Measurements from ENCODE around the gene MROH7.

The MROH7 gene

DNA sequence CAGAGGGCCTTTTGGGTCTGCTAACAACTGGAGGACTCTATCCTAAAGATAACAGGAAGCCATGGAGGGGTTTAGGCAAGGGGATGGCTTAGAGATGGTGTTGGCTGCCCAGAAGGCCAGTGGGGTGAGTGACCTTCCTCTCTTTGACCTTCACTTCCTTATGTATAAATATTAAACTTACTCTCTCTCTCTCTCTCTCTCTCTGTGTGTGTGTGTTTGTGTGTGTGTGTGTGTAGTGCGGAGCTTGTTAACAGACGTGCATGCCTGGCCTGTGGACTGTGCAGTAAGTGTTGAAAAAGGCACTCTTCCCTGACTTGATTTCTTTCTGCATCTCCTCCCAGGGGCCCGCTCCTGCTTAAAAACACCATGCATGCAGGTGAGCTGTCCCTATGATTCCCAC is 10.0 kb downstream of the MROH7 start:
- DNase-seq (ENCODE audit: low spot score), result no peak

DNA sequence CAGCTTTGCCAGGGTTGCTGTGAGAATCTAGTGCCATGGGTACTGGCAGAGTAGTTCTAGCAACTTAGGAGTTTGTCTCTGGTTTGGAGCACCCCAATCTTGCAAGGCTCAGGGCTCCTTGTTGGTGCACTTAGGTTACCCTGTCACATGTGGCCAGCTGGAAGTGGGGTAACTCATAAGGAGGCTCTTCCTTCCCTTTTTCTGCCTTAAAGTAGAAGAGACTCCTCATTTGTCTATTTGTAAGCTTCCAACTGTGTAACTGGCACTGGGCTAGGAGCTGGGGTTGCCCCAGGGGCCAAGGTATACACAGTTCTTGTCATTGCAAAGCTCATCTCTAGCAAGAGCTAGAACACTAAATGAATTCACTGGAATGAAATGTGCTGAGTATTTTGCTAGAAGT is 10.6 kb downstream of the MROH7 start:
- DNase-seq (ENCODE audit: low spot score), result no peak

DNA sequence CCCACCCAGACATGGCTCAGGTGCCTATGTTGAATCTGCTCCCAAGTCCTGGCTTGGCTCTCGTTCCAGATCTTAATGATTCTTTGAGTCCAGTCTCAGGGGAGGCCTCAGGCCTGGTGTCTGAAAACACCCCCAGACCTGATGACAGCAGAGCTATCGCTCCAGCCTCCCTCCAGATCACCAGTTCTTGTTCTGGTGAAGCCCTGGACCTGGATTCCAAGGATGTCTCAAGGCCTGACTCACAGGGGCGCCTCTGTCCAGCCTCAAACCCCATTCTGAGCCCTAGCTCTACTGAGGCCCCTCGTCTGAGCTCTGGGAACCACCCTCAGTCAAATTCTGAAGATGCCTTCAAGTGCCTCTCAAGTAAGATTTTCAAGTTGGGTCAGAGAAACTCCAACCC is 11.4 kb downstream of the MROH7 start:
- no peak for DNase-seq (ENCODE audit: low spot score)

DNA sequence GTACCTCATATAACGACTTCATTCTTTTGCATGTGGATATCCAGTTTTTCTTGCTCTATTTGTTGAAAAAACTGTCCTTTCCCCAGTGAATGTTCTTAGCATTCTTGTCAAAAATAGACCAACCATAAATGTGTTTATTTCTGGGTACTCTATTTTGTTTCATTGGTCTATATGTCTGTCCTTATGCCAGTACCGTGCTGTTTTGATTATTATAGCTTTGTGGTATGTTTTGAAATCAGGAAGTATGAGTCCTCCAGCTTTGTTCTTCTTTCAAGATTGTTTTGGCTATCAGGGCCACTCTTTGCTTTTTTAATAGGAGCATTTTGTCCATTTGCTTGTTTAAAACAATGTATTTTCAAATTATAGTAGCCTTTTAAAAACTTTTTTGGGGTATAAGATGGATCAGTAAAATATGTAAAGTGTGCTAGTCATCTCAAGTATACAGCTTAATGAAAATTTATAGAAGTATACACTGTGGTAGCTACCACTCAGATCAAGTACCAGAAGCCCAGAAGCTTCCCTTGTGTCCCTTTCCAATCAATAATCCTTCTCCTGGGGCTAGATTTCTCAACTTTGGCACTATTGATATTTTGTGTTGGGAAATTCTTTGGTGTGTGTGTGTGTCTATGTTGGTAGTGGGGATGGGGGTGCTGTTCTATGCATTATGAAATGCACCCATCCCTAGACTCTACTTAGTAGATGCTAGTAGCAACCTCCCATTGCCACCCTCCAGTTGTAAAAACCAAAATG is 16.8 kb downstream of the MROH7 start:
- no peak for DNase-seq (ENCODE audit: low spot score)

DNA sequence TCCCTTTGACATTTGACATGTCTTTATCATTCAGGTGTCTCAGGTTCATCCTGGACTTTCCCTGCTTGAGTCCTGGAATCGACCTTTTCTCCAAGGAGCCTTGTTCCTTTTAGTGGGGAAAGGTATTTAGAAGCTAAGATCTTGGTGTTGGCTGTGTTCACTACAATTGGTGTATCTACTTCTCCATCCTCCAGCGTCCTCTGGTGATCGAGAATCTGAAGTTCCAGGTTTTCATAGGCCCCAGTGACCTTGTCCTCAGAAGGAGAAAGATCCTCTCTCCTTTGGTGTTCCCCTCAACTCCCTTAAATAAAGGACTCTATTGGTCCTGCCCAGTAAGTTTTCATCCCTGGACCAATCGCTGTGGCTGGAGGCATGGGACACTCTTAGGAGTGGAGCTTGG is 22.1 kb downstream of the MROH7 start:
- no peak for DNase-seq (ENCODE audit: low spot score)

DNA sequence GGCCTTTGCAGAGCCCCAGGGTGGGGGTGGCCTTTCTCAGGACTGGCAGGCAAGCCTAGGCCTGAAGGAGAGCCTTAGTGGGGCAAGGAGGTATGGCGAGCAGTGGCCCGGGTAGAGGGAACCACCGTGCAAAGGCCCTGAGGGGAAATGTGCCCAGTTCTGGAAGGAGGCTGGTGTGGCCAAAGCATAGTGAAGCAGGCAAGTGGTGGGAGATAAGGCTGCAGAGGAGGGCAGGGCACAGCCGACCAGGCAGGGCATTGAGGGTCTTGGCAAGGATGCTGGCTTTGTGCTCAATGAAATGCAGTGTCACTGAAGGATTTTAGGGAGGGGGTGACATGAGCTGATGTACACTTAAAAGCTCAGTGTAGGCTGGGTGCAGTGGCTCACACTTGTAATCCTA is 22.8 kb downstream of the MROH7 start:
- no peak for DNase-seq (ENCODE audit: low spot score)

DNA sequence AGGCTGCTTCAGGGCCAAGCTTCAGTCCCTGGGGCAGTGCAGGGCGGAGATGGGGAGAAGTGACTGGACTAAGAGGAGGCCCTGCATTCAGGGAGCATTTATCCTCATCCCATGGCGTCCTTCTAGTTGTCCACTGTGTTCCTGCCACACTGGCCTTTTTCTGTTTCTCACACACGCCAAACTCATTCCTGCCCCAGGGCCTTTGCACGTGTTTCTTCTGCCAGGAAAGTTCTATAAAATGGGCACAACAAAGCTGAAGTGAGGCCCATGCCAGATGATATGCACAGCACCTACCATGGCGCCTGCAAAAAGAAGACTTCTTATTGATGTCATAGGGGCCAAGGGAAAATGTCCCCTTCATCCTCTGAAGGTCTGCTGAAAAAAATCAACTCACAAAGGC is 24.3 kb downstream of the MROH7 start:
- no peak for DNase-seq (ENCODE audit: low spot score)

DNA sequence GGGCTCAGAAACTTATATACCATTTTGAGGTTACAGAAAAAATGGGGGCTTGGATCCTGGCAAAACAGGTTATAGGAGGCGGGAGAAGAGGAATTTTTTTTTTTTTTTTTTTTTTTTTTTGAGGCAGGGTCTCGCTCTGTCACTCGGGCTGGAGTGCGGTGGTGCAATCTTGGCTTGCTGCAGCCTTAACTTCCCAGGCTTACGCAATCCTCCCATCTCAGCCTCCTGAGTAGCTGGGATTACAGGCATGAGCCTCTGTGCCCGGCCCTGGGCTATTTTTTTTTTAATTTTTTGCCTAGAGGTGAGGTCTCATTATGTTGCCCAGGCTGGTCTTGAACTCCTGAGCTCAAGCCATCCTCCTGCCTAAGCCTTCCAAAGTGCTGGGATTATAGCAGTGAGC is 24.7 kb downstream of the MROH7 start:
- DNase-seq (ENCODE audit: low spot score), result no peak

DNA sequence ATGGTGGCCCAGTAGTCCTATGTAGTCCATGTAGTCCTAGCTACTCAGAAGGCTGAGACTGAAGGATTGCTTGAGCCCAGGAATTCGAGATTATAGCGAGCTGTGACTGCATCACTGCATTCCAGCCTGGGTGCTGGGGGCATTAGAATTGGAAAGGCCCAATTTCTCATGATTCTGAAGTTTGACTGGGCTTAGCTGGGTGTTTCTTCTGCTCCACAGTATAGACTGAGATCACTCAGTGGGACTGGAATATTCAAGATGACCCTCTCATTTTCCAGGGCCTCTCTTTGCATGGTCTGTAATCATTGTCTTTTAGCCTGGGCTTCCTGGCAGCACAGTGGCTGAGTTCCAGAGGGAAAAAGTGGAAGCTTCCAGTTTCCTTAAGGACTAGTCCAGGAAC is 26.2 kb downstream of the MROH7 start:
- no peak for DNase-seq (ENCODE audit: low spot score)

DNA sequence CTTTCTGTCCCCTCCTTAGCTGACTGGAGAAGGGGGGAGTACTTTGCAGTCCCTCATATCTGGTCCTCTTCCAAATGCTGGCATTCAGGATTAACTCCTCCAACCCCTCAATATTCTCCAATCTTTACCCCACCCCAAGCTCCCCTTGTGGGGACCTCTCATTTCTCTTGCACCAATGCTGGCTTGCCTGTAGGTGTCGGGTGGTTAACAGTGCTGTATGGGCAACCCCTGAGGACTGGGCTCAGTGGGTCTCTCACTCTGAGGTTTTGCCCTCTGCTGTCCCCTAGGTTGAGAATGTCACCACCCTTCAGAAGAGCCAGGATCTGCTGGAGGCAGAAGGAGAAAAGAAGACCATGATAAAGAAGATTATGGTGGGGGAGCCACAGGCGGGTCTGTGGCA is 27.0 kb downstream of the MROH7 start:
- DNase-seq (ENCODE audit: low spot score), result no peak

DNA sequence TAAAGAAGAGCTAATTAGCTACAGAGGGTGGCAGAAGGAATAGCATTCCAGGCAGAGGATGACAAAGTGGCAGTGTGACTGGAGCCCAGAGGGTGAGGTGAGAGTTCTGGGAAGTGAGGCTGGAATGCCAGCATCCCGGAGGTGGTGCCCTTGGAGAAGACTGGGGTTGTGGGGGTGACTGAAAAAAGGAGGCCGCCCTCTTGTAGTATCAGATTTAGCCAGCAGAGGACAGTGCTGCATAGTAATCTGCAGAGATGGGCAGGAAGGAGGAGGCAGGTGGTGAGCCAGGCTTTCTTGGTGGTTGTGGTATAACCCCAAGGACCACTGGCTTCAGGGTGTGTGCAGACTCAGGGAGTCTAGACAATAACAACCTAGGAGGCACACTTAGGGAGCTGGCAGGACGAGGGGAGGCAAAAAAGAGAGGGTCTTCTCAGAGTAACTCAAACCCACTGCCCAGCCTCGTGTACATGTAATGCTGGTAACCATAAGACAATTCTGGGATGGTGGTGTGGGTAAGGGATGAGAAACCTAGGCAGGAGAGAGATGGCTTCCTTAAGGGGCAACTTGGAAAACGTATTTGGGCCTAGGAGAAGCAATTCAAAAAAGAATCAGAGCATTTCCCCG is 30.5 kb downstream of the MROH7 start:
- DNase-seq (ENCODE audit: low spot score), result peak; percentile 44

DNA sequence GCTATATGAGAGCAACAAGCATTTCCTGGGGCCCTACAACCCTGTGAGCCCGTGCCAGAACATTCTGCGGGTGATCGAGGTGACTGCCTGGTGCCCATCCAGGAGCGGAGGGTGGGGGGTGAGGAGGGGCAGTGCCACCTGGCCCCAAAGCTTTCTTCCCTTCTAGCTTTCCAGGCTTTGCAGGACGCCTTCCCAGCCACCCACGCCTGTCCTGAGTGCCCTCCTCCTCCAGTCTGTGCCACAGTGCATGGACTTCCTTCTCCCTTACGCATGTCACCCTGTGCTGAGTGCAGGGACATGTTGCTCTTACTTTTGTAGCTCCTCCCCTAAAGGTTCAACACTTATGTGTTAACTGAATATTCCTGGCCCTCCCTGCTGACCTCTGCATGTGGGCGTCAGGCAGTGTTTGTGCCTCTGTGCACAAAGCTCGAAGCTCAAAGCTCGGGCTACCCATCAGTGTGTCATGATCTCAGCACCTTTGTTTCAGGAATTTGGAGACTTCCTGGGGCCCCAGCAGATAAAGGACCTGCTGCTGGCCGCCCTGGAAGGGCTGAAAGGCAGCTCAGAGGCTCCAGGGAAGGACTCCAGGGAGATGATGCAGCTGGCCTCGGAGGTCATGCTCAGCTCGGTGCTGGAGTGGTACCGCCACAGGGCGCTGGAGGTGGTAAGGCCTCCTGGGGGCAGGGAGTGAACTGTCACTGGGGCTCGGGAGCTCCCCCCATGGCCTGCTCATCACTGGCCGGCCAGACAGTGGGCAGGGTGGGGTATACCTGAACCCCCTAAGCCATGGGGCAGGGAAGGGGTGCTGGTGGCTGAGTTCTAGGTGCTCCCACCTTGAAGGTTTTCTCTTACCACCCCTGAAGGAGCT is 37.4 kb downstream of the MROH7 start:
- no peak for DNase-seq (ENCODE audit: low spot score)

DNA sequence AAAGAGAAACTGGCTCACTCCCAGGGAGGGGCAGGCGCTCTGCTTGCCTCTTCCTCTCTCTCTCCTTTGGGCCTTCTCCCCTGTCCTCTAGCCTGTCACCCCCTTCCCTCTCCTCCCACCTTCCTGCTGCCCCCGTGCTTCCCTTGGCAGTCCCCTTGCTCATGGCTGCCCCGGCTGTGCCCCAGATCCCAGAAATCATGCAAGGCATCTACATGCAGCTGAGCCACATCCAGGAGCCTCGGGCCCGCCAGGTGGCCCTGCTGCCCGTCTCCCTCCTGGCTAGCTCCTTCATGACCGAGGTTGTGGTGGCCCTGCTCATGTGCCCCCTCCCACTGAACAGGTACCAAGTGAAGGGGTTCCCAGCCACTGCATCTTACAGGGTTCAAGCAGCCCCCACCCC is 38.1 kb downstream of the MROH7 start:
- DNase-seq (ENCODE audit: low spot score), result no peak

DNA sequence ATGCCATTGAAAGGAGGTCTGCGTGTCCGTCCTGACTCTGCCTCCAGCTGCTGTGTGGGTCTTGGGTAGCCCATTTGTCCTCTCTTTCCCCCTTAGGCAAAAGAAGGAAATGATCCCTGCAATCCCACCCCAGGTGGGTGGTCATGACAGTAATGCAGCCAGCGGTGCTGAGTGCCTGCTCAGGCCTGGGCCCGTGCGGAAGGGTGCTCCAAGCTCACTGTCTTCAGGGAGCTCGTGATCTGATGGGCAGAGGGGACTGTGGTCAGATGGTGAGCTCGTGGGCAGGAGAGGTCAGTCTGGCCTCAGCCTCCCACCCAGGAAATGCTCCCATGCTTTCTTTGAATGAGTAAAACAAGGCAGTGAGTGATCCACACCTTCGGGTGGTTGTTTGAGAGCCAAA is 38.8 kb downstream of the MROH7 start:
- no peak for DNase-seq (ENCODE audit: low spot score)

DNA sequence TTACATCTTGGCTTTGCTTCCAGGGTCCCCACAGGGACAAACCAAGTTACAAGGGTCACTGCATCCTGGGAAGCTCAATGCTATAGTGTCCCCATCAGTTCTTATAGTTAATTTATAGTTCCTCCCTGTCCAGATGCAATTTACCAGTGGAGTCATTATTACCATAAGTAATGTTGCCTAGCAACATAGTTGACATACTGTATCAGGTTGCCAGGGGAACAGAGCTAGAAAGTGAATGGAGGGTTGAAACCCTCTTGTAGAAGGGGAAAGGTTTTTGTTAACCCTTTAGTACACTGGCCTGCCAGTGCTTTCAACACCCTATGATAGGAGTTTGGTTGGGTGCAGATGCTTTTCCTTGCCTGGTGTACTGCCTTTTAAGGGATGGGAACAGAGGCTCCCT is 39.8 kb downstream of the MROH7 start:
- no peak for DNase-seq (ENCODE audit: low spot score)

DNA sequence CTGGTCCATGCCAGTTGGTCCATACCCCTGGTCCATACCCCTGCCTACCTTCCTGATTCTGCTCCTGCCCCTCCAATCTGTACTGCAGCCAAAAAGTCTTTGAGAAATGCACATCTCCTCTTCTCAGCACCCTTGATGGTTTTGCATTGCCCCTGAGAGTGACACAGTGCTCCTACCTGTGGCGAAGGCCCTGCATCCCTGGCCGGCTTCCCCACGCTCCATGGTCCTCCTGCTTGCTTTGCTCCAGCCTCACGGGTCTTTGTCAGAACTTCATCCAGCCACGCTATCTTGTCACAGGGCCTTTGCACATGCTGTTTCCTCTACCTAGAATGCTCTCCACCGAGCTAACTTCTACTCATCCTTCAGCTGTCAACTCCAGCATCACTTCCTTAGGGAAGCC is 41.9 kb downstream of the MROH7 start:
- DNase-seq (ENCODE audit: low spot score), result no peak

DNA sequence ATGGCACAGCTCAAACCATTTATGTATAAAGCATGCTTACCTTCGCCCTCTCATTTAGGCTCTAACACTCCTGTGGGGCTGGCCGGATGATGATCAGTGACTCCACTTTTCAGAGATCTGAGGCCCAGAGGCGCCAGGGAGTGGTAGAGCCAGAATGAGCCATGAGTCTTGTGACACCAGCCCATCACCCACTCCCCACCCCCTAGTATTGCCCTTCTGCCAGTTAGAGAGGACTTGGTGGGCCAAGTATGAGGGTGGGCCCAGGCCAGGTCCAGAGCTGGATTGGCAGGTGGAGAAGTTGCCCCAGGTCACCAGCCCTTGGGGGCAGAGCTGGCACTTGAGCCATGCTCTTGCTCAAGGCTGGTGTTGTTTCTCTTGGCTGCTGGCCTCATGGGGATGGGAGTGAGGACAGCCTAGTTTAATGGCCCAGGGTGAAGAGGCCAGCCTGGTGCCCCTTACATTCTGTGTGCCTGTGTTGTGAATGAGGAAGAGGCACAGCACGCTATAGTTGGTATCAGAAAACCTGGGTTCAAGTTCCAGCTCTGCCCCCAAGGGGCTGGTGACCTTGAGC is 43.8 kb downstream of the MROH7 start:
- no peak for DNase-seq (ENCODE audit: low spot score)

DNA sequence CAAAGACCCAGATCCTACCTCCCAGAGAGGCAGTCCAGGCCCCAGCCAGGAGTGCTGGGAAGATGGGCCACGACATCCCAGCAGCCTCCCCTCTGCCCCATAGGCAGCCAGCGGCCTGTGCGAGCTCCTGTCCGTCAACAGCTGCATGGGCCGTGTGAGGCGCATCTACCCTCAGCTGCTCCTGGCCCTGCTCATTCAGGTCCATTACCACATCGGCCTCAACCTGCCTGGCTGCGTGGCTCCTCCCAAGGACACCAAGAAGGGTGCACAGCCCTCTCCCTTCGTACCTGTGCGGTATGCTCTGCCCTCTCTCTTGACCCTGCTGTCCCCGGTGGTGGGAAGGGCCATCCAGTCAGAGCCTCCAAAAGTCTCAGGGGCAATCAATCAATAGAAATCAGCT is 44.6 kb downstream of the MROH7 start:
- no peak for DNase-seq (ENCODE audit: low spot score)

DNA sequence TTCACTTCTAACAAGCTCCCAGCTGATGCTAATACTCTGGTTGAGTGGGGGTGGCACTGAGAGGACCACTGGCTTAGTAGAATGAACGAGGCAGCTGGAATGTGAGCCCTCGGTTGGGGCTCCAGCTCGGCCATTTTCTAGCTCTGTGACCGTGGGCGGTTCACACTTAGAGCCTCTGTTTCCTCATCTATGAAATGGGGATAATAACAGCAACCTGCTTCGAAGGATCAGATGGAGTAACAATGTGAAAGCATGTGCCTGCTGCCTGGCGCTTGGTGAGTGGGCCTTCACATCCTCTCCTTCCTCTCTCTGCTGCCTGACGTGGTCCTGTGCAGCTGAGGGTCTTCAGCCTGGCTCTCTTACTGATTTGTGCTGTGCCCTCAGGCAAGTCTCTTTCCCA is 53.2 kb downstream of the MROH7 start:
- DNase-seq (ENCODE audit: low spot score), result no peak

DNA sequence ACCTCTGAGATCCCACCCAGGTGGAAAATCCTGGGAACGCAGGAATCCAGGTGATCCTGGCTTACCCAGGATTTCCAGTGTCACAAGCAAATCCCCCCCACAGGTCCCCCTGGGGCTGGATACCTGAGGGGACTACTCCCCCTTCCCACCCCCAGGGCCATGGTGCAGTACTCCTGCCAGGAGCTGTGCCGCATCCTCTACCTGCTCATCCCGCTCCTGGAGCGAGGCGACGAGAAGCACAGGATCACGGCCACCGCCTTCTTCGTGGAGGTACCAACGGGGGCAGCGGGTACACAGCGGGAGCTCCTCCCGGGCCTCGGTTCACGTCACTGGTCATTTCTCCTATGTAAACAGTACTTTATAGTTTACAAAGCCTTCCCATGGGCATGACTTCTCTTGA is 53.6 kb downstream of the MROH7 start:
- no peak for DNase-seq (ENCODE audit: low spot score)

DNA sequence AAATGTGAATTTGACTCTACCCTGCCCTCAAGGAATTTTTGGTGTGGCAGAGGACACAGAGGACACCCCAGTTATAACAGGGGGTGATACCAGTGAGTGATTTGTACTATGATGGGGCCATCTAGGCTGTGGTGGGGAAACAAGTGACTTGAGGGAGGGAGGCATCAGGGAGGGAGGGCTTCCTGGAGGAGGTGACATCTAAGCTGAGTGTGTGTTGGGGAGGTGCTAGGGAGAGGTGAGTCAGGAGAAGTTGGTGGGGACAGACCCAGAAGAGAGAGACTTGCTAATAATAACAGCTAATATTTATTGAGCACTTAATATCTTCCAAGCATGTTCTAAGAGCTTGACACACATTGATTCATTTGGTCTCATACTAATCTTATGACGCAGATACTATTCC is 54.2 kb downstream of the MROH7 start:
- no peak for DNase-seq (ENCODE audit: low spot score)

DNA sequence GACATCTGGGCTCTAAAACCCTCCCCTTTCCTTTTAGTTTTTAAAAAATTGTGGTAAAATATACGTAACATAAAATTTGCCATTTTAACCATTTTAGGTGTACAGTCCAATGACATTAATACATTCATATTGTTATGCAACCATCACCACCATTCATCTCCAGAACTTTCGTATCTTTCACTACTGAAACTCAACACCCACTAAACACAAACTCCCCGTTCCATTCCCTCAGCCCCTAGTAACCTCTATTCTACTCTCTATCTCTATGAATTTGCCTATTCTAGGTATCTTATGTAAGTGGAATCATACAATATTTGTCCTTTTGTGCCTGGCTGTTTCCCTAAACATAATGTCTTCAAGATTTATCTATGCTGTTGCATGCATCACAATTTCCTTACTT is 54.7 kb downstream of the MROH7 start:
- DNase-seq (ENCODE audit: low spot score), result no peak

DNA sequence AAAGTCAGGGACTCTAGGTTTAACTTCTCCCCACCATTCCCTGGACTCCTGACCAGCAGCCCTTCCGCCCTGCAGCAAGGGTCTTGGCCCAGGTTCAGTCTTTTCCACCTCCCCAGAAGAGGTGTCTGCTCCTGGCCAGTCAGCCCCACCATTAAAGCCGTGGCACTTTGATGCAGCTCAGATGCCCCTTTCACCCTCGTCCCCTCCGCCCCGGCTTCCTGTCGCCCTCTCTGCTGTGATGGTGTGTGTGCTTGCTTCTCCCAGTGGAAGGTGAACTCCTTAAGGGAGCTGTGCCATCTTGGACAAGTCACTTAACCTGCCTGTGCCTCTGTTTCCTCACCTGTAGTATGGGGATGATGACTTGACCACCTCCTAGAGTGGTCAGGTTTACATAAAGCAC is 56.3 kb downstream of the MROH7 start:
- no peak for DNase-seq (ENCODE audit: low spot score)
